ENCODE results near the gene LSP1.
"Not testable (repeated sequence)": the region's sequence is repeated elsewhere in the genome, so short reads cannot be mapped to it uniquely, and the experiment has no call there.

LSP1 gene

GRCh38 chr11:1937616-1938342 is 84.9 kb downstream of the LSP1 start:
- H3K9me3 Mint-ChIP-seq = no peaks in the 10 kb centered on the region
- H3K4me3 Mint-ChIP-seq = no peak overlapping the region
- no peaks in the 10 kb centered on the region for H3K36me3 Mint-ChIP-seq (ENCODE audit: low read depth)
- no peak overlapping the region for H3K27ac Mint-ChIP-seq
- peaks cover 4% of the 10 kb centered on the region for H3K4me1 Mint-ChIP-seq (ENCODE audit: low read depth)
- no peaks in the 10 kb centered on the region for H3K27me3 Mint-ChIP-seq (ENCODE audit: low read depth)

GRCh38 chr11:1938343-1939005 is 85.6 kb downstream of the LSP1 start:
- no peaks in the 10 kb centered on the region for H3K9me3 Mint-ChIP-seq
- H3K4me1 Mint-ChIP-seq (ENCODE audit: low read depth) = peaks cover 4% of the 10 kb centered on the region
- no peak overlapping the region for H3K4me3 Mint-ChIP-seq
- no peaks in the 10 kb centered on the region for H3K36me3 Mint-ChIP-seq (ENCODE audit: low read depth)
- no peak overlapping the region for H3K27ac Mint-ChIP-seq
- H3K27me3 Mint-ChIP-seq (ENCODE audit: low read depth) = no peaks in the 10 kb centered on the region

GRCh38 chr11:1939006-1939625 is 86.2 kb downstream of the LSP1 start:
- H3K9me3 Mint-ChIP-seq = no peaks in the 10 kb centered on the region
- H3K4me3 Mint-ChIP-seq = no peak overlapping the region
- no peak overlapping the region for H3K27ac Mint-ChIP-seq
- H3K27me3 Mint-ChIP-seq (ENCODE audit: low read depth) = no peaks in the 10 kb centered on the region
- peaks cover 4% of the 10 kb centered on the region for H3K4me1 Mint-ChIP-seq (ENCODE audit: low read depth)
- H3K36me3 Mint-ChIP-seq (ENCODE audit: low read depth) = no peaks in the 10 kb centered on the region

- not testable (repeated sequence) for H3K4me3 Mint-ChIP-seq; H3K36me3 Mint-ChIP-seq (ENCODE audit: low read depth); H3K9me3 Mint-ChIP-seq; H3K27me3 Mint-ChIP-seq (ENCODE audit: low read depth); H3K4me1 Mint-ChIP-seq (ENCODE audit: low read depth)
- peak overlapping the region; percentile 33 for H3K27ac Mint-ChIP-seq
Observed at GRCh38 chr11:1939788-1940187, 86.9 kb downstream of the LSP1 start.

All from T-helper 1 cell treated with Interleukin-12 subunit alpha and Interleukin-12 subunit beta and Interleukin-4 antibody, amounts not matched to agents 30 μg/mL and 1 μg/mL, for 36 hours (primary cell).